ENCODE results near the gene SRPK3. TPM values are rescaled to one million over a fixed set of nuclear protein-coding genes. Genes with fewer than 3 reads are reported as not detected.

Gene SRPK3
- polyA plus RNA-seq, 2 of the 4 experiments (the other 2 are of a cell fraction) = 0.03 TPM; not detected in 1

DNA sequence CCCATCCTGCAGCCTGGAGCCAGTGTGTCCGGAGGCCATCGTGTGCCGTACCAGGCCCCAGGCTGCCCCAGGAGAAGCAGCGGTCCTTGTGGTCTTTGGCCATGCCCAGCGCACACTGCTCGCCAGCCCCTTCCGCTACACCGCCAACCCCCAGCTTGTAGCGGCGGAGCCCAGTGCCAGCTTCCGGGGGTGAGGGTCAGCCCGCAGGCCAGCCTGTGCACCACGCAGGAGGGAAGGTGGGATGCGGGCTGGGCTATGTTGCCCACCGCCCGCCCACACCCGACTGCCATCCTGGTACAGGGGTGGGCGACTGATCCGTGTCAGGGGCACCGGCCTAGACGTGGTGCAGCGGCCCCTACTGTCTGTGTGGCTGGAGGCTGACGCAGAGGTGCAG, 7.6 kb upstream of the SRPK3 start:
- Histone ChIP-seq H3K4me3 (no peak overlapping the region), H3K9me3 (no peaks in the 10 kb centered on the region), H3K4me2 (no peak overlapping the region), H3K4me1 (no peaks in the 10 kb centered on the region), H3K27ac (no peak overlapping the region)
- 93% methylated on average over 3 of the region's 23 CpGs for WGBS (ENCODE audit: missing lambda C conversion rate)
- POLR2A ChIA-PET = no interaction called here
- TF ChIP-seq MAFK (IDR thresholded peaks at IDR 0.05; ENCODE audit: partially characterized antibody) (no peak), FOSB (CRISPR knock-in tag; IDR thresholded peaks at IDR 0.05) (no peak), E2F6 (IDR thresholded peaks at IDR 0.05; ENCODE audit: borderline replicate concordance, low read depth) (no peak), CHD4 (IDR thresholded peaks at IDR 0.05; ENCODE audit: borderline replicate concordance) (no peak), PBX3 (IDR thresholded peaks at IDR 0.05) (no peak), TFCP2L1 (CRISPR knock-in tag; IDR thresholded peaks at IDR 0.05) (no peak), CBX2 (IDR thresholded peaks at IDR 0.05; ENCODE audit: borderline replicate concordance, low read depth) (no peak), CHD2 (IDR thresholded peaks at IDR 0.05; ENCODE audit: low read length, partially characterized antibody) (no peak)
- CTCF ChIA-PET = interaction anchor here (1.1 to 2.3 kb wide), 3 partner anchors 9 to 174 kb away, joined by 3 to 8 read pairs (median 5); partner anchors contain the start of gene PLXNB3
- ATAC-seq = no peak
- no peak for DNase-seq (ENCODE audit: low read depth in 1 of 2, low spot score in 1 of 2)
- FAIRE-seq = no peak

DNA sequence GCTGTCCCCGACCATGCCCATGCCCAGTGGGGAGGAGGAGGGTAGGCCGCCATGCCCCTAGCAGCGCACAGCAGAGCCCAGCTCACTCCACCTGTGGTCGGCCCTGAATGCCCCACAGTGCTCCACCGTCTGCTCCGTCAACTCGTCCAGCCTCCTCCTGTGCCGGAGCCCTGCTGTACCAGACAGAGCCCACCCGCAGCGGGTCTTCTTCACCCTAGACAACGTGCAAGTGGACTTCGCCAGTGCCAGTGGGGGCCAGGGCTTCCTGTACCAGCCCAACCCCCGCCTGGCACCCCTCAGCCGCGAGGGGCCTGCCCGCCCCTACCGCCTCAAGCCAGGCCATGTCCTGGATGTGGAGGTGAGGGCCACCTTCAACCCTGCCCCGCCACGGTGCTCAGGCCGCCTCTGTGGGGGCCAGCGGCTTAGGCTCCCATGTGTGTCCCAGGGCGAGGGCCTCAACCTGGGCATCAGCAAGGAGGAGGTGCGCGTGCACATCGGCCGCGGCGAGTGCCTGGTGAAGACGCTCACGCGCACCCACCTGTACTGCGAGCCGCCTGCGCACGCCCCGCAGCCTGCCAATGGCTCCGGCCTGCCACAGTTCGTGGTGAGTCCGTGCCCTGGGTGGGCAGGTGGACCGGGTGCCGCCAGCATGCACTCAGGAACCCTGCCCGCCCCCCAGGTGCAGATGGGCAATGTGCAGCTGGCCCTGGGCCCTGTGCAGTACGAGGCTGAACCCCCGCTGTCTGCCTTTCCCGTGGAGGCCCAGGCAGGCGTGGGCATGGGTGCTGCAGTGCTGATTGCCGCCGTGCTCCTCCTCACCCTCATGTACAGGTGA, 6.9 kb upstream of the SRPK3 start:
- no peak for ATAC-seq
- 93% methylated on average over 21 of the region's 48 CpGs for WGBS (ENCODE audit: missing lambda C conversion rate)
- Histone ChIP-seq H3K4me2 (no peak overlapping the region), H3K9me3 (no peaks in the 10 kb centered on the region), H3K27ac (no peak overlapping the region), H3K4me1 (no peaks in the 10 kb centered on the region), H3K4me3 (no peak overlapping the region)
- ChIA-PET CTCF (interaction anchor here (1.1 to 2.3 kb wide), 2 partner anchors 10 to 173 kb away, joined by 3 to 8 read pairs; partner anchors contain the start of gene PLXNB3), POLR2A (no interaction called here)
- TF ChIP-seq RCOR1 (IDR thresholded peaks at IDR 0.05; ENCODE audit: low read depth, low read length) (no peak), BHLHE40 (IDR thresholded peaks at IDR 0.05; ENCODE audit: low read depth, low read length) (no peak), PBX3 (IDR thresholded peaks at IDR 0.05) (no peak)
- FAIRE-seq = no peak
- no peak for DNase-seq (ENCODE audit: low read depth in 1 of 2, low spot score in 1 of 2)

- H3K27ac ChIP-seq = no peak overlapping the region
- no peaks in the 10 kb centered on the region for H3K9me3 ChIP-seq
- CTCF ChIA-PET = interaction anchor here (1.1 kb wide), 1 partner anchor 12 kb away, joined by 4 read pairs; no protein-coding TSS in a partner anchor
- no peak for TF ChIP-seq NPAS2 (CRISPR knock-in tag; IDR thresholded peaks at IDR 0.05; ENCODE audit: borderline replicate concordance)
- TF ChIP-seq HDAC2 (IDR thresholded peaks at IDR 0.05) = no peak
- no peak for TF ChIP-seq RNF2 (IDR thresholded peaks at IDR 0.05; ENCODE audit: borderline replicate concordance, low read depth)
- TF ChIP-seq EP300 (IDR thresholded peaks at IDR 0.05) = no peak
- TF ChIP-seq MAFK (IDR thresholded peaks at IDR 0.05; ENCODE audit: partially characterized antibody) = no peak
- TF ChIP-seq CEBPB (IDR thresholded peaks at IDR 0.05) = no peak
- TF ChIP-seq HOXB13 (CRISPR knock-in tag; IDR thresholded peaks at IDR 0.05; ENCODE audit: low read depth) = no peak
- no peak for TF ChIP-seq KDM1A (IDR thresholded peaks at IDR 0.05; ENCODE audit: low read depth)
- no peak for TF ChIP-seq MAZ (IDR thresholded peaks at IDR 0.05; ENCODE audit: borderline replicate concordance, low read depth, low read length)
- TF ChIP-seq, protein P1, sequence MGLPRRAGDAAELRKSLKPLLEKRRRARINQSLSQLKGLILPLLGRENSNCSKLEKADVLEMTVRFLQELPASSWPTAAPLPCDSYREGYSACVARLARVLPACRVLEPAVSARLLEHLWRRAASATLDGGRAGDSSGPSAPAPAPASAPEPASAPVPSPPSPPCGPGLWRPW (IDR thresholded peaks at IDR 0.05) = no peak
- ATAC-seq (no peak), DNase-seq (ENCODE audit: low read depth in 1 of 2, low spot score in 1 of 2) (no peak), FAIRE-seq (no peak)
- WGBS (ENCODE audit: missing lambda C conversion rate) = 77% methylated on average over 6 of the region's 37 CpGs
- no peak overlapping the region for H3K4me3 ChIP-seq
- no peak overlapping the region for H3K4me2 ChIP-seq
- no peaks in the 10 kb centered on the region for H3K4me1 ChIP-seq
- POLR2A ChIA-PET = interaction anchor here (1.1 kb wide), 1 partner anchor 11 kb away, joined by 3 read pairs; no protein-coding TSS in a partner anchor
Observed at GRCh38 chrX:153774576-153775292, 6.1 kb upstream of the SRPK3 start.
